ENCODE measurements around the gene NEUROD1. TPM values are rescaled to one million over a fixed set of nuclear protein-coding genes. Genes with fewer than 3 reads are reported as not detected.

NEUROD1 gene
- total RNA-seq, 1 donor from 2014 or later, result not detected

DNA sequence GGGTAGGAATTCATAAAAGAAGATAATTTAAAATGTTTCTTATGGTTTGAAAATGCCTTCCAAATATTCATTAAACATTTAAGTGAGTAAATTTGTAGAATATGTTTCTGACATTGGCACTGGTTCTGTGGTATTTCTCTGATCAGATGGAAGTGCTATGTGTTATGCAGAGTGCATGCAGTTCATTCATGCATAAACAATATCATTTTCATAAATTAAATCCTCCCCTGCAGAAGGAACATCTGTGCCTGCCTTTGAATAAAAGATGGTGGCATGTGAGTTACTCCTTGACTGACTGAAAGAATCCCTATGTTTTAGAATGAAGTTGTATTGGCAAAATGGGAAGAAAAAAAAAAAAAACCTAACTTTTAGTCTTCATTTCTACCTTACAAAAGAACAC, 5.9 kb downstream of the NEUROD1 start:
- H3K4me3 ChIP-seq (ENCODE audit: low read depth, low read length), result no peak overlapping the region
- FAIRE-seq (no peak), DNase-seq (ENCODE audit: low read depth) (no peak)
- H3K27me3 ChIP-seq (ENCODE audit: control insufficient read depth, insufficient read depth, low read length), result peaks cover 8% of the 10 kb centered on the region
- TF ChIP-seq, protein P1, sequence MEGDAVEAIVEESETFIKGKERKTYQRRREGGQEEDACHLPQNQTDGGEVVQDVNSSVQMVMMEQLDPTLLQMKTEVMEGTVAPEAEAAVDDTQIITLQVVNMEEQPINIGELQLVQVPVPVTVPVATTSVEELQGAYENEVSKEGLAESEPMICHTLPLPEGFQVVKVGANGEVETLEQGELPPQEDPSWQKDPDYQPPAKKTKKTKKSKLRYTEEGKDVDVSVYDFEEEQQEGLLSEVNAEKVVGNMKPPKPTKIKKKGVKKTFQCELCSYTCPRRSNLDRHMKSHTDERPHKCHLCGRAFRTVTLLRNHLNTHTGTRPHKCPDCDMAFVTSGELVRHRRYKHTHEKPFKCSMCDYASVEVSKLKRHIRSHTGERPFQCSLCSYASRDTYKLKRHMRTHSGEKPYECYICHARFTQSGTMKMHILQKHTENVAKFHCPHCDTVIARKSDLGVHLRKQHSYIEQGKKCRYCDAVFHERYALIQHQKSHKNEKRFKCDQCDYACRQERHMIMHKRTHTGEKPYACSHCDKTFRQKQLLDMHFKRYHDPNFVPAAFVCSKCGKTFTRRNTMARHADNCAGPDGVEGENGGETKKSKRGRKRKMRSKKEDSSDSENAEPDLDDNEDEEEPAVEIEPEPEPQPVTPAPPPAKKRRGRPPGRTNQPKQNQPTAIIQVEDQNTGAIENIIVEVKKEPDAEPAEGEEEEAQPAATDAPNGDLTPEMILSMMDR (IDR thresholded peaks at IDR 0.05; ENCODE audit: insufficient read depth, low read length, severe bottlenecking), result no peak
- H3K36me3 ChIP-seq (ENCODE audit: control insufficient read depth, insufficient read depth, low read length), result no peaks in the 10 kb centered on the region

DNA sequence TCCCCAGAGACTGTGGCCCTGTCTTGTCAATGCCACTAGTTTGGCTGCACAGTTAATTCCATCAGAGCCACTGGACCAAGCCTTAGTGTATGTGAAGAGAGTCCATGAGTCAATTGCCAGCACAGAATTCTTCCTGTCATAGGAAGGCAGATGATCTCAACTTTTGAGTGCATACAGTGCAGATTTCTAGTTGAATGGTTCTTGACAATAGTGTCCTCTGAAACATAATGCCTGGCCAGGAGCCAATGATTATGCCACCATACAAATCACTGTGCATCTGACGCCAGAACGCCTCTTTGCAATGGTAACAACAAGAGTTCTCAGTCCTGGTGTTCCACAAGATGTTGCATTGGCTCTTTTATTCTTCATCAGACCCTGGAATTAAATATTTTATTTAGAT, 7.1 kb downstream of the NEUROD1 start:
- DNase-seq (ENCODE audit: low read depth), result no peak
- H3K36me3 ChIP-seq (ENCODE audit: control insufficient read depth, insufficient read depth, low read length), result no peaks in the 10 kb centered on the region
- no peak overlapping the region for H3K4me3 ChIP-seq (ENCODE audit: low read depth, low read length)
- H3K27me3 ChIP-seq (ENCODE audit: control insufficient read depth, insufficient read depth, low read length), result peaks cover 6% of the 10 kb centered on the region
- no peak for FAIRE-seq
- TF ChIP-seq, protein P1 (IDR thresholded peaks at IDR 0.05; ENCODE audit: insufficient read depth, low read length, severe bottlenecking), result no peak

DNA sequence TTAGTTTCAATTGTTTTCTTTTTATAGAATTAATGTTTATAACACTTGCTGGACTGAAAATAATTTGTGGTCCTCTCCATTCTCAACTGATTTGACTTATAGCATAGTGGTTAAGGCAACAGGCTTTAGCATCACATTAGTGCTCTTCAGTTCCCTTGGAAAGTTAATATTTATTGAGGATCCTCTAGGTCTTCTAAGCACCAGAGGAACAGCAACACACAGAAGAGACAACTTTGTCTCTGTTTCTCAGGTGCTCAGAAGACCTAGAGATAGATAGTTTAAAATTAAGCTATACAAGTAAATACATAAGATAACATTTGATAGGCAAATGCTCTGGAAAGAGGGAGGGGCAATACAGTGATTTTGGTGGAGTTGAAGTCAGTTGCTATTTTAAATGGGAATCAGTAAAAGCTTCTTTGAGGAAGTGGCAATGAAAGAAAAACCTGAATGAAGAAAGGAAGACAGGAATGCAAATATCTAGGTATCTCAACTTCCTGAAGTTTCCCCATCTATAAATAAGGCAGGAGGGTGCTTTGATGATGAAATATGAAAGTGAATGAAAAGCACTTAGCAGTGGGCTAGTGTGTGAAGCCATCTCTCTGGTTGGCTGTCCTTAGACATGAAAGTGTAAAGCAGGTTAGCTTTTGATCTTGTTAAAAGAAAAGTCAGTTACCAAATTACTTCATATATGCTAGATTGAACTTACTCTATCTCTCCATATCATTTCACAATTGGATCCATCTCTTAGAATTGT, 7.9 kb downstream of the NEUROD1 start:
- FAIRE-seq (no peak), DNase-seq (ENCODE audit: low read depth) (no peak)
- TF ChIP-seq, protein P1 (IDR thresholded peaks at IDR 0.05; ENCODE audit: insufficient read depth, low read length, severe bottlenecking), result no peak
- Histone ChIP-seq H3K36me3 (ENCODE audit: control insufficient read depth, insufficient read depth, low read length) (no peaks in the 10 kb centered on the region), H3K4me3 (ENCODE audit: low read depth, low read length) (no peak overlapping the region), H3K27me3 (ENCODE audit: control insufficient read depth, insufficient read depth, low read length) (peaks cover 6% of the 10 kb centered on the region)

DNA sequence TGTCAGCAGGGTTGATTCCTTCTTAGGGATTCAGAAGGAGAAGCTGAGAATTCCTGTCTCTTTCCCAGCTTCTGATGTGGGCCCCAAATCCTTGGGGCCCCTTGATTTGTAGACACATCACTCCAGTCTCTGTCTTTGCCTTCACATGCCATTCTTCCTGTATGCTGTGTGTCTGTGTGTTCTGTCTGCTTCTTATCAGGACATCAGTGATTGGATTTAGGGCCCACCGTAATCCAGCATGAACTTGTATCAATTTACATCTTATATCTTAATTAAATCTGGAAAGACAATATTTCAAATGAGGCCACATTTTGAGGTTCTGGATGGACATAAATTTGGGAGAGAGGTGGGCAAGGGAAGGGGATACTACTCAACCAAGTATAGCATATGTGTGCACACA, 9.7 kb downstream of the NEUROD1 start:
- Histone ChIP-seq H3K36me3 (ENCODE audit: control insufficient read depth, insufficient read depth, low read length) (no peaks in the 10 kb centered on the region), H3K4me3 (ENCODE audit: low read depth, low read length) (no peak overlapping the region), H3K27me3 (ENCODE audit: control insufficient read depth, insufficient read depth, low read length) (peaks cover 6% of the 10 kb centered on the region)
- DNase-seq (ENCODE audit: low read depth) (no peak), FAIRE-seq (no peak)
- TF ChIP-seq, protein P1 (IDR thresholded peaks at IDR 0.05; ENCODE audit: insufficient read depth, low read length, severe bottlenecking), result no peak

DNA sequence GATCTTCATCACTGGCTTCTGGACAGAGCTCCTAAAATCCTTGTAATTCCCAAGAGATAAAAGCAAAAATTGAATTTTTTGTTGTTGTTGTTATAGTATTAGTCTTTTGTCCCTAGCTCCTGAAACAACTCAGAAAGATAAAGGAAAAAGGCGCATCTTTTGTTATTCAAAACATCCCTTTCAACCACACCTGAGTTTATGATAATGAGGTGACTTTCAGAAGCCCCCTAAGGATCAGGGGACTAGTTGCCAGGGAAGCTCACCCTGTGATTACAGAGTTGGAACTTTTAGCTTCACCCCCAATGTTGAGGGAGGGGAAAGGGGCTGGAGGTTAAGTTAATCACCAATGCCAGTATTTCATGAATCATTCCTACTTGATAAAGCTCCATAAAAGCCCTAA, 13.1 kb downstream of the NEUROD1 start:
- H3K36me3 ChIP-seq (ENCODE audit: control insufficient read depth, insufficient read depth, low read length), result no peaks in the 10 kb centered on the region
- FAIRE-seq, result no peak
- DNase-seq (ENCODE audit: low read depth), result no peak
- H3K27me3 ChIP-seq (ENCODE audit: control insufficient read depth, insufficient read depth, low read length), result peaks cover 6% of the 10 kb centered on the region
- no peak overlapping the region for H3K4me3 ChIP-seq (ENCODE audit: low read depth, low read length)
- TF ChIP-seq, protein P1 (IDR thresholded peaks at IDR 0.05; ENCODE audit: insufficient read depth, low read length, severe bottlenecking), result no peak

DNA sequence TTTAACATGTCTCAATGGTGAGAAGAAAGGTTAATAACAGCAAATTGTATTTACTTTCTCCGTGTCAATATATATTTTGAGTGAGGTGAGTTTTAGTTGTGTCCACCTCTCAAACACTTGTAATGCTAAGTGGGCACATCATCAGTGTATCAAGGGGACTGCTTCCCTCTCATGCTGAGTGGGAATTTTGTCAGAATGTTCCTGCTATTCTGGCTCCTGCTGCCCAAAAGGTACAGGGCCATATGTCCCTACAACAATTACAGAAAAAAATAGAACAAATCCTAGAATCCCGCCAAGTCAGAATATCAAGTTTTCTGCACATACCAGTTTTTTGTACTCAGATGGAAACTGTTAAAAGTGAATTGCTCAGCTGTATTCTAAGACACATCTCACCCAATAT, 18.0 kb downstream of the NEUROD1 start:
- DNase-seq (ENCODE audit: low read depth) (no peak), FAIRE-seq (no peak)
- H3K27me3 ChIP-seq (ENCODE audit: control insufficient read depth, insufficient read depth, low read length), result peaks cover 11% of the 10 kb centered on the region
- no peak overlapping the region for H3K4me3 ChIP-seq (ENCODE audit: low read depth, low read length)
- H3K36me3 ChIP-seq (ENCODE audit: control insufficient read depth, insufficient read depth, low read length), result no peaks in the 10 kb centered on the region
- TF ChIP-seq, protein P1 (IDR thresholded peaks at IDR 0.05; ENCODE audit: insufficient read depth, low read length, severe bottlenecking), result no peak

Measured in bronchial epithelial cell (primary cell).